Erythroblast (primary cell): ENCODE measurements around the gene RBM8A.
A peak's percentile ranks its signal among the peaks of the same experiment; 100 is the strongest.
"Not testable (repeated sequence)": the region's sequence is repeated elsewhere in the genome, so short reads cannot be mapped to it uniquely, and the experiment has no call there.

Source experiments
- DNase-seq, 2 experiments: peaks; one replicate each; lab custom pipeline; 2025; lab: John Stamatoyannopoulos, UW
- GATA1 ChIP-seq: IDR thresholded peaks from 2 replicates; pipeline ENCODE4 v1.6.1; 2011; ENCODE audit warnings: low read depth, mild to moderate bottlenecking, control low read depth, low read length, moderate library complexity
- POLR2A ChIP-seq: IDR thresholded peaks from 2 replicates; pipeline ENCODE4 v1.6.1; 2011; ENCODE audit warnings: mild to moderate bottlenecking, low read length

Gene RBM8A

GRCh38 chr1:145946477-145946986 lies 19.2 kb upstream of the RBM8A start:
- no peak for DNase-seq
- no peak for TF ChIP-seq POLR2A

DNA sequence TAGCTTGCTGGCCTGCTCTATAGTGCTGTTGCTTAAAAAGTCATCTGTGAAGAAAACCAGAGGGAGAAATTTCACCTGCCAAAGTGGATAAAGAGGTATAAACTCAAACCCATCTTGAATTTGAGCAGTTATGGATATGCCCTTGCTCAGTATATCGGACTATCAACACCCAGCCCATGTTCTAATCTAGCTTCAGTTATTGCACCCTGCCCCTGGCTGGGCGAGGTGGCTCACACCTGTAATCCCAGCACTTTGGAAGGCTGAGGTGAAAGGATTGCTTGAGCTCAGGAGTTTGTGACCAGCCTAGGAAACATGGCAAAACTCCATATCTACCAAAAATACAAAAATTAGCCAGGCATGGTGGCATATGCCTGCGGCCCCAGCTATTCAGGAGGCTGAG lies 17.2 kb upstream of the RBM8A start:
- TF ChIP-seq GATA1 (no peak), POLR2A (no peak)
- no peak for DNase-seq

GRCh38 chr1:145942871-145943270 lies 15.6 kb upstream of the RBM8A start:
- TF ChIP-seq POLR2A (no peak), GATA1 (no peak)
- no peak for DNase-seq

DNA sequence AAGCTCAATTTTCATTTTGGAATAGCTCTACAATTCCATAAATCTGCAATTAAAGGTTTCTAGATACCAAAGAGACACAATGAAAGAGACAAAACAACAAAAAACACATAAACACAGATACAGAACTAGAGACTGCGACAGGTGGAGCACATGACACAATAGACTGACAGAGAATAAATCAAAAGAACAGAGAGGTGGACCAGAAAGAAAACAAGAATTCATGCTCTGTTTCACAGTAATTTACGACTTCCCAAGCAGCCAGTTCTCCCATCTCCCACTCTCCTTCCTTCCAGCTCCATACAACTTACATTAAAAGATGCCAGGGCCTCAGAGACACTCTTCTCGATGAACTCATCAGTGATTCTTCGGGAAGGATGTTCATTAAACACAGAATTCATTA lies 15.1 kb upstream of the RBM8A start:
- DNase-seq: no peak
- TF ChIP-seq GATA1: no peak
- no peak for TF ChIP-seq POLR2A

DNA sequence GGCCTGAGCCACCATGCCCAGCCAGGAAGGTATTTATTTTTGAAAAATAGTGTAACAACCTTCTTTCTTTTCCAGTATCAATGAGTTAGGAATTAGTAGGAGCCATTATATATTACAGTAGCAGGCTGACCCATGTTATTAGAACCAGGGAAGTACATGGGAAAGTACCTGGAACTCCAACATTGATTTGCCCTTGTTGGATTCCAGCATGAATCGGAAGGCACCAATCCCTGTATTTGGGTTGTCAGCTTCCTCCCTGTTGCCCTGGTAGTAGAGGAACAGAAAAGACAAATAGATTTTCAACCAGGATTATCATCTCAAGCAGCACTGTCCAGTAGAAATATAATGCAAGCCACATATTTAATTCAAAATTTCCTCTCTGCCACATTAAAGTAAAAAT lies 10.2 kb upstream of the RBM8A start:
- TF ChIP-seq POLR2A (no peak), GATA1 (no peak)

DNA sequence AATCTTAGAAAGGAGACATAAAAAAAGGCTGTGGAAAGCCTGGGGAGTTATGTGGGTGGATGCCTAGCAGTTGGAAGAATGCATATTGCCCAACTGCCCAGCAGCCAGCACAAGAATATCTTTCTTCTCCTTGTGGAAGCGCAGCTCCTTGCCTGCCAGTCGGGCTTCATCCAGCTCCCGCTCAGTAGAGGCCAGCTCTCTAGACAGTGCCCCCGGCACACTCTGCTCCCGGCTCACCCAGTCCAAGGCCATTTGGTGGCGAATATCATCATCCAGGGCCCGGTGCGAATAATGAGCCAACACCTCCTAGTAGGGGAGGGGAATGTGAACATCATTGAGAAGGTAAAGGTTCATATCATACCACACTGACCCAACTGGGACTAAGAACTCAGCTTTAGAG lies 9.0 kb upstream of the RBM8A start:
- TF ChIP-seq POLR2A (no peak), GATA1 (no peak)

More for the DNA sequence above, 10.2 kb upstream of the RBM8A start:
- no peak for DNase-seq

DNA sequence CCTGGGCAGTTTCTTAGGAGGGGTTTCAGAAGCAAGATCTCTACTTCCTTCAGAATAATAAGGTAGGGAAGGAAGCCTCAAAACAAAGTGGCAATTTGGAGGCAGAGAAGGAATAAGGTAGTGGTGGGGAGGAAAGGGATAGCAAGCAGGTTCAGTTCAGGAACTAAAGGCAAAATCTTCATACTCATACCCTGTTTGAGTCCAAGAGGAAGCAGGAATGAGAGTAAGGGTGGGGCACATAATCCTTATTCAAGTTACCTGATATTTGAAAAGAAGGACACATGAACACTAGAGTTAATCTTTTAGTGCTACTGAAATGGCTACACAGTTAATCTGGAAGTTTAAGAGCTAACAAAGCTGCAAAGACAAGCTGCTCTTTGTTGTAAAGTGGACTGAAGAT lies 8.4 kb upstream of the RBM8A start:
- TF ChIP-seq POLR2A: no peak
- no peak for TF ChIP-seq GATA1
- DNase-seq: no peak

More for the DNA sequence above, 9.0 kb upstream of the RBM8A start:
- no peak for DNase-seq

- peak; percentile 21 to 45 for DNase-seq
Measured at GRCh38 chr1:145932522-145933009, 5.3 kb upstream of the RBM8A start.

GRCh38 chr1:145927916-145928643 lies 796 bp upstream of the RBM8A start:
- TF ChIP-seq GATA1: no peak
- TF ChIP-seq POLR2A: no peak

GRCh38 chr1:145926686-145927062 lies 610 bp downstream of the RBM8A start:
- peak in 1 of 2 experiments; percentile 56 for DNase-seq
- TF ChIP-seq POLR2A (no peak), GATA1 (no peak)

More at GRCh38 chr1:145927916-145928643, 796 bp upstream of the RBM8A start:
- no peak for DNase-seq

DNA sequence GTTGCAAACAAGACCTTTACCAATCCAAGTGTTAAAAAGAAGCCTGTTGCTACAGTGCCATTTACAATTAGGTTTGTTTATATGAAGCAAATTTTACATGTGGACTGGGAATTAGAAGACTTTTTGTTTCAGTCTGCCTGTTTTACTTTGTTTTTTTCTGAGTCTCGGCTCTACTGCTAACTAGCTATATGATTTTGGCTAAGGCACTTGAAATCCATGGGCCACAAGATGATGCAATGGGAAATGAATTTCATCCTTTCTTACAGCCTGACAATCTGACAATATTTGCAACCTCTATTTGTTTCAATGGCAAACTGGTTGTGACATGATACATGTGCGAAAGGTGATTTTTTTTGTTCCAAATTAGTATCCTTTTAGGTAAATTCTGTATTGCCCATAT lies 5.0 kb downstream of the RBM8A start:
- TF ChIP-seq GATA1 (no peak), POLR2A (no peak)
- no peak for DNase-seq

- DNase-seq: not testable (repeated sequence)
Measured at GRCh38 chr1:145920297-145920696, 7.0 kb downstream of the RBM8A start.

GRCh38 chr1:145918992-145919939 lies 8.0 kb downstream of the RBM8A start:
- peak; percentile 60 to 70 for DNase-seq
- TF ChIP-seq GATA1 (no peak), POLR2A (peak; percentile 6)
